GM03348 (cell line): Measurements from ENCODE around the gene TMEM198.

ENCODE experiments used
- DNase-seq: peaks from one replicate; pipeline ENCODE4 v3.0.0; 2012; ENCODE audit warnings: low spot score

Gene TMEM198

GRCh38 chr2:219578811-219579613 is 35.2 kb downstream of the TMEM198 start:
- peak; percentile 26 for DNase-seq

- no peak for DNase-seq
Measured at GRCh38 chr2:219581346-219581745, 37.5 kb downstream of the TMEM198 start.

GRCh38 chr2:219591091-219591490 is 47.3 kb downstream of the TMEM198 start:
- DNase-seq: no peak

- DNase-seq: no peak
Measured at GRCh38 chr2:219592736-219593135, 48.9 kb downstream of the TMEM198 start.

GRCh38 chr2:219593154-219593553 is 49.3 kb downstream of the TMEM198 start:
- DNase-seq: no peak

- DNase-seq: peak; percentile 6
Measured at GRCh38 chr2:219595256-219595655, 51.4 kb downstream of the TMEM198 start.

GRCh38 chr2:219596954-219597551 is 53.2 kb downstream of the TMEM198 start:
- DNase-seq: peak; percentile 27

GRCh38 chr2:219597552-219598307 is 53.9 kb downstream of the TMEM198 start, which contains the start of gene STK11IP:
Gene STK11IP (plus strand): TSS chr2:219597857. CDS start chr2:219598120, 263 bp downstream.
- peak; percentile 99 for DNase-seq

- DNase-seq: no peak
Measured at GRCh38 chr2:219598308-219599078, 54.7 kb downstream of the TMEM198 start.
